ENCODE results near the gene CYP4X1.
"Not testable (repeated sequence)": the region's sequence is repeated elsewhere in the genome, so short reads cannot be mapped to it uniquely, and the experiment has no call there.

The CYP4X1 gene

DNA sequence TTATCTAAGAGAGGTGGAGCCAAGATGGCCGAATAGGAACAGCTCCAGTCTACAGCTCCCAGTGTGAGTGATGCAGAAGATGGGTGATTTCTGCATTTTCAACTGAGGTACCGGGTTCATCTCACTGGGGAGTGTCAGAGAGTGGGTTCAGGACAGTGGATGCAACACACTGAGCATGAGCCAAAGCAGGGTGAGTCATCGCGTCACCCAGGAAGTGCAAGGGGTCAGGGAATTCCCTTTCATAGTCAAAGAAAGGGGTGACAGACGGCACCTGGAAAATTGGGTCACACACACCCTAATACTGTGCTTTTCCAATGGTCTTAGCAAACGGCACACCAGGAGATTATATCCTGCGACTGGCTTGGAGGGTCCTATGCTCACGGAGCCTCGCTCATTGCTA is 17.0 kb upstream of the CYP4X1 start:
- not testable (repeated sequence) for H3K4me3 ChIP-seq (ENCODE audit: low read length in 2 of 2); H3K4me1 ChIP-seq (ENCODE audit: control insufficient read depth in 2 of 2, insufficient read depth in 2 of 2, low read length in 2 of 2); H3K27ac ChIP-seq (ENCODE audit: low read depth in 2 of 2, low read length in 2 of 2); H3K9me3 ChIP-seq (ENCODE audit: control insufficient read depth in 2 of 2, low read length in 2 of 2); H3K36me3 ChIP-seq (ENCODE audit: control insufficient read depth in 2 of 2, insufficient read depth in 2 of 2, low read length in 2 of 2); H3K27me3 ChIP-seq (ENCODE audit: control insufficient read depth in 2 of 2, insufficient read depth in 2 of 2, low read length in 2 of 2); H3K9ac ChIP-seq (ENCODE audit: low read depth in 1 of 2, low read length in 2 of 2)

- Histone ChIP-seq H3K27ac (ENCODE audit: low read depth in 2 of 2, low read length in 2 of 2) (no peak overlapping the region), H3K9me3 (ENCODE audit: control insufficient read depth in 2 of 2, low read length in 2 of 2) (no peaks in the 10 kb centered on the region), H3K36me3 (ENCODE audit: control insufficient read depth in 2 of 2, insufficient read depth in 2 of 2, low read length in 2 of 2) (no peaks in the 10 kb centered on the region), H3K4me3 (ENCODE audit: low read length in 2 of 2) (no peak overlapping the region), H3K4me1 (ENCODE audit: control insufficient read depth in 2 of 2, insufficient read depth in 2 of 2, low read length in 2 of 2) (no peaks in the 10 kb centered on the region), H3K27me3 (ENCODE audit: control insufficient read depth in 2 of 2, insufficient read depth in 2 of 2, low read length in 2 of 2) (no peaks in the 10 kb centered on the region), H3K9ac (ENCODE audit: low read depth in 1 of 2, low read length in 2 of 2) (no peak overlapping the region)
Measured at GRCh38 chr1:47013293-47013692, 10.2 kb upstream of the CYP4X1 start.

DNA sequence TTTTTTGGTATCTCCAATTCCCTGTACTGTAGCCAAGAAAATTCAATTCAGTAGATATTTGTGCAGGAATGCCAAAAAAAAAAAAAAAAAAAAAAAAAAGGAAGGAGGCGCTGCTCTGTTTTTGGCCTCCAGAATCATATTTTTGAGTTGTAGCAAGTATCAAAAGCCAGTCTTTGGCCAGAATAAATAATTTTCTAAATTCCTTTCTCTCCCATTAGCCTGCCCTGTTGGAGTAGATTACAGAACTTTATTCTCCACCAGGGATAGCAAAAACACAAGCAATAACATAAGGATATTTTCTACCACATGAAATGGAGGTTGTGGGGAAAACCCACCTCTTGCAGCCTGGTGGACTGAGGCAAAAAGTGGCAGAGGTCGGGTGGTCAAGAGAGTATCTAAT is 2.4 kb upstream of the CYP4X1 start:
- Histone ChIP-seq H3K27ac (ENCODE audit: low read depth in 2 of 2, low read length in 2 of 2) (no peak overlapping the region), H3K27me3 (ENCODE audit: control insufficient read depth in 2 of 2, insufficient read depth in 2 of 2, low read length in 2 of 2) (no peaks in the 10 kb centered on the region), H3K9me3 (ENCODE audit: control insufficient read depth in 2 of 2, low read length in 2 of 2) (no peaks in the 10 kb centered on the region), H3K36me3 (ENCODE audit: control insufficient read depth in 2 of 2, insufficient read depth in 2 of 2, low read length in 2 of 2) (no peaks in the 10 kb centered on the region), H3K9ac (ENCODE audit: low read depth in 1 of 2, low read length in 2 of 2) (no peak overlapping the region), H3K4me1 (ENCODE audit: control insufficient read depth in 2 of 2, insufficient read depth in 2 of 2, low read length in 2 of 2) (peaks cover 0 to 3% of the 10 kb centered on the region in 2 donors), H3K4me3 (ENCODE audit: low read length in 2 of 2) (no peak overlapping the region)

DNA sequence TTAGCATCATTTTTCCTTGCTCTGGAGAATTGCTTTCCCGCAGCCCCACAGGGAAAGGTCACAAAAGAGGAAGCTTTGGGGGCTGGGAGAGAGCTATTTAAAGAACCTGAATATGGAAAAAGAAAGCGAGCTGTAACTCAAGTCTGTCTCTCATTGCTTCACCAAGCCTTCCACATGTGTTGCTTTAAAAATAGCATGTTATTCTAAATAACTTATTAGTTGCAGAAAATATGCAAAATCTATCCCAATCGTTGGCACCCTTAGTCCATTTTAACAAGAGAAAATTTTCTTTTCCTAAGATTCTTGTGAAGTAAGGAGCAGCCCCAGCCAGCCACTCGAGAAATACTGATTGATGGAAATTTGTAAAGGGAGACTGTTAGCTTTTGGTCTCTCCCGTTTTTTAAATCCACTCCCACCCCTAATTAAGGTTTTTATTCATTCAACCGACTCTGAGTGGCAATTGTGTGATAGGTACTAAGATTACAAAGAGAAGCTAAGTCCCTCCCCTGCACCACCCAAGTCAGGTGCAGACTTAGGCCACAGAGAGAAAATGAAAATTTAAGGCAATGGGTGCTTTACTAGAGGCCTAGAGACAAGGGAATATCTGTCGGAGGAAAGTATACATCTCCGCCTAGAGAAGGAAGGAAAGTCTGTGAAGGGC is 802 bp downstream of the CYP4X1 start:
- peak overlapping the region in 1 of 2 donors; percentile 35 for H3K4me3 ChIP-seq (ENCODE audit: low read length in 2 of 2)

DNA sequence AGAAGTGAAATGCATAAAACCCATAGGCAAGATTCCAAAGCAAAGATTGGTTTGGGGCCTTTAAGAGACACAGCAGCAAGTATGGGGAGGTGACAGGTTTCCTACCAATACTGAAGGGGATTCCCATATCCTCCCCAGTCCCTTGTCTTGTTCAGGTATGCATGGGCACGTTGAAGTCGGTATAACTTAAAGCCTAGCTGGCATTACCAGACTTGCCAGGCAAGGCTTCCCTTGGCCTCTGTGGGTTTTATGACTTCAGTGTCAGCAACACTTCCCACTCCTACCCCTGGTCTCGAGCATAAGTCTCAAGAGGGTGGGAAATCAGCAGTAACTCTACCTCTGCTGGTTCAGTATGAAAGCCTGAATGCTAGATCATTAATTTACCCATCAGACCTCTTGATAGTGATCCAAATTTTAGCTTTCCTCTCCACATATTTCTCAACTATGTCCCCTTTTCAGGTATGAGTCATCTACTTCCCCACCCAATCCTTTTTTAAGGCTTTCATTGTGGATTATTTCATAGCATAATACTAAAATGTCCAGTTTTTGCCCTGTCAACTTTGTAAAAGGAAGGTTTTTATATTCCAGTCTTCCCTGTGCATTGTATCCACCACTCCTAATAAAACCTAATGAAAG is 6.8 kb downstream of the CYP4X1 start:
- Histone ChIP-seq H3K4me3 (ENCODE audit: low read length in 2 of 2) (no peak overlapping the region), H3K36me3 (ENCODE audit: control insufficient read depth in 2 of 2, insufficient read depth in 2 of 2, low read length in 2 of 2) (no peaks in the 10 kb centered on the region), H3K27me3 (ENCODE audit: control insufficient read depth in 2 of 2, insufficient read depth in 2 of 2, low read length in 2 of 2) (no peaks in the 10 kb centered on the region), H3K9me3 (ENCODE audit: control insufficient read depth in 2 of 2, low read length in 2 of 2) (no peaks in the 10 kb centered on the region), H3K27ac (ENCODE audit: low read depth in 2 of 2, low read length in 2 of 2) (no peak overlapping the region), H3K9ac (ENCODE audit: low read depth in 1 of 2, low read length in 2 of 2) (no peak overlapping the region), H3K4me1 (ENCODE audit: control insufficient read depth in 2 of 2, insufficient read depth in 2 of 2, low read length in 2 of 2) (peaks cover 6% of the 10 kb centered on the region in 2 donors)

More for the DNA sequence above, 802 bp downstream of the CYP4X1 start:
- H3K4me1 ChIP-seq (ENCODE audit: control insufficient read depth in 2 of 2, insufficient read depth in 2 of 2, low read length in 2 of 2): peaks cover 0 to 3% of the 10 kb centered on the region in 2 donors
- no peaks in the 10 kb centered on the region for H3K36me3 ChIP-seq (ENCODE audit: control insufficient read depth in 2 of 2, insufficient read depth in 2 of 2, low read length in 2 of 2)
- no peaks in the 10 kb centered on the region for H3K9me3 ChIP-seq (ENCODE audit: control insufficient read depth in 2 of 2, low read length in 2 of 2)
- no peaks in the 10 kb centered on the region for H3K27me3 ChIP-seq (ENCODE audit: control insufficient read depth in 2 of 2, insufficient read depth in 2 of 2, low read length in 2 of 2)
- H3K9ac ChIP-seq (ENCODE audit: low read depth in 1 of 2, low read length in 2 of 2): no peak overlapping the region
- no peak overlapping the region for H3K27ac ChIP-seq (ENCODE audit: low read depth in 2 of 2, low read length in 2 of 2)

DNA sequence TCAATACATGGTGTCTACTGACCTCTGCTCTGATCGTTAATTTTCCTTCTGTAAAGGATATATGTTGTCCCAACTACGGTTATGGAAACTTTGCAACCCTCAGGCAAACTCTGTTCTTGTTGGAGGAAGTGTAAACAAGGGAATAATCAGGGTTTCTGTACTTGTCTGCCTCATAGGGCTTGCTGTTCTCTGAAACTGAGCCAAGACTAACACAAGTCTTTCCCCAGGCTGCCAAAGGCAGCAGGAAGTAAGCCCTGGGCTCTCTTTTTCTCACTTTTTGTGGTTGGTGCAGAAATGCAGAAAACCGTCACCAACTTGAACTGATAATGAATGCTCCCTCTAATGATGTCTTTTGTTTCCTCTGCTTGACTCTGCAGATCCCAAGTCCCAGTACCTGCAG is 7.6 kb downstream of the CYP4X1 start:
- no peak overlapping the region for H3K9ac ChIP-seq (ENCODE audit: low read depth in 1 of 2, low read length in 2 of 2)
- H3K9me3 ChIP-seq (ENCODE audit: control insufficient read depth in 2 of 2, low read length in 2 of 2): no peaks in the 10 kb centered on the region
- no peaks in the 10 kb centered on the region for H3K36me3 ChIP-seq (ENCODE audit: control insufficient read depth in 2 of 2, insufficient read depth in 2 of 2, low read length in 2 of 2)
- no peak overlapping the region for H3K27ac ChIP-seq (ENCODE audit: low read depth in 2 of 2, low read length in 2 of 2)
- no peak overlapping the region for H3K4me3 ChIP-seq (ENCODE audit: low read length in 2 of 2)
- no peaks in the 10 kb centered on the region for H3K27me3 ChIP-seq (ENCODE audit: control insufficient read depth in 2 of 2, insufficient read depth in 2 of 2, low read length in 2 of 2)
- H3K4me1 ChIP-seq (ENCODE audit: control insufficient read depth in 2 of 2, insufficient read depth in 2 of 2, low read length in 2 of 2): peaks cover 6% of the 10 kb centered on the region in 2 donors

DNA sequence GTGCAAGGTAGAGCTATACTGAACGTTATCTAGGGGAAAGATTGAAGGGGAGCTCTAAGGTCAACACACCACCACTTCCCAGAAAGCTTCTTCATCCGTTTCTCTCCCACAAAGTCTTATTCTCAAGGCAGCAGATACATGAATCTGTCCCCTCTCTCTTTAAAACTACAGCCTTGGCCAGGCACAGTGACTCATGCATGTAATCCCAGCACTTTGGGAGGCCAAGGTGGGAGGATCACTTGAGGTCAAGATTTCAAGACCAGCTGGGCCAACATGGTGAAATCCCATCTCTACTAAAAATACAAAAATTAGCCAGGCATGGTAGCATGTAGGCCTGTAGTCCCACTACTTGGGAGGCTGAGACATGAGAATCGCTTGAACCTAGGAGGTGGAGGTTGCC is 8.1 kb downstream of the CYP4X1 start:
- Histone ChIP-seq H3K4me1 (ENCODE audit: control insufficient read depth in 2 of 2, insufficient read depth in 2 of 2, low read length in 2 of 2) (peaks cover 6% of the 10 kb centered on the region in 2 donors), H3K4me3 (ENCODE audit: low read length in 2 of 2) (no peak overlapping the region), H3K9ac (ENCODE audit: low read depth in 1 of 2, low read length in 2 of 2) (no peak overlapping the region), H3K27me3 (ENCODE audit: control insufficient read depth in 2 of 2, insufficient read depth in 2 of 2, low read length in 2 of 2) (no peaks in the 10 kb centered on the region), H3K27ac (ENCODE audit: low read depth in 2 of 2, low read length in 2 of 2) (no peak overlapping the region), H3K9me3 (ENCODE audit: control insufficient read depth in 2 of 2, low read length in 2 of 2) (no peaks in the 10 kb centered on the region), H3K36me3 (ENCODE audit: control insufficient read depth in 2 of 2, insufficient read depth in 2 of 2, low read length in 2 of 2) (no peaks in the 10 kb centered on the region)

DNA sequence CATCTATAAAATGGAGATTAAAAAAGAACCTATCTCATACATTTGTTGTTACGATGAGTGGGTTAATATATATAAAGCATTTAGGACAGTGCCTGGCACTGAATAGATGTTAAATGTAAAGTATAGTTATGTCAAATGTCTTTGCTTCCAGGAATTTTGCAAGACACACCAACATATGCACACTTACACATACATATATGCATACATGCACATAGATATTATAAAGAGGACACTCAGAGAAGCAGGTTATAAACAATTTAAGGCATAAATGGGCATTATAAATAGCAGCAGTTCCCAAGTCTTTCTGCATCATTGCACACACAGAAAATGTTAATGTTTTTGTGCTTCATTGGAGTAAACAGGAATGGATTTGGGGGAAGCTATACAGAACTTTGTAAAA is 13.3 kb downstream of the CYP4X1 start:
- H3K27me3 ChIP-seq (ENCODE audit: control insufficient read depth in 2 of 2, insufficient read depth in 2 of 2, low read length in 2 of 2): no peaks in the 10 kb centered on the region
- no peak overlapping the region for H3K9ac ChIP-seq (ENCODE audit: low read depth in 1 of 2, low read length in 2 of 2)
- H3K36me3 ChIP-seq (ENCODE audit: control insufficient read depth in 2 of 2, insufficient read depth in 2 of 2, low read length in 2 of 2): no peaks in the 10 kb centered on the region
- H3K4me1 ChIP-seq (ENCODE audit: control insufficient read depth in 2 of 2, insufficient read depth in 2 of 2, low read length in 2 of 2): peaks cover 0 to under 1% of the 10 kb centered on the region in 2 donors
- H3K9me3 ChIP-seq (ENCODE audit: control insufficient read depth in 2 of 2, low read length in 2 of 2): no peaks in the 10 kb centered on the region
- no peak overlapping the region for H3K27ac ChIP-seq (ENCODE audit: low read depth in 2 of 2, low read length in 2 of 2)
- no peak overlapping the region for H3K4me3 ChIP-seq (ENCODE audit: low read length in 2 of 2)

DNA sequence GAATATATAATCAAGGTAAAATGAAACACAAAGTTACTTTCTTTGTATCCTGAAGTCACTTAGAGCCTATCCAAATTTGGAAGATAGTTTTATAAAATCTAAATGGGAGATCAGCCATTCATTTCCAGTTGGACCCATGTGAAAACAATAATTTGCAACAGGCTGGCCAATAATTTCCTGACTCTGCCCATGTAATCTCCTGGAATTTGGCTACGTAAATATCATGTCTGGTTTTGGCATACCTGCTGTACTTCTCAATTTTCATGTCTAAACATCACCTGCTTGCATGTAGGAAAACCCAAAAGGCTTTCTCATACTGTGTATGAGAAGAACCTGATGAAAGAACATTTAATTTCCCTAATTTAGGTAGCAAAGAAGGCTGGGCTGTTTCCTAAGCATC is 35.9 kb downstream of the CYP4X1 start:
- H3K36me3 ChIP-seq (ENCODE audit: control insufficient read depth in 2 of 2, insufficient read depth in 2 of 2, low read length in 2 of 2): no peaks in the 10 kb centered on the region
- H3K9me3 ChIP-seq (ENCODE audit: control insufficient read depth in 2 of 2, low read length in 2 of 2): no peaks in the 10 kb centered on the region
- H3K9ac ChIP-seq (ENCODE audit: low read depth in 1 of 2, low read length in 2 of 2): no peak overlapping the region
- H3K27ac ChIP-seq (ENCODE audit: low read depth in 2 of 2, low read length in 2 of 2): no peak overlapping the region
- no peaks in the 10 kb centered on the region for H3K4me1 ChIP-seq (ENCODE audit: control insufficient read depth in 2 of 2, insufficient read depth in 2 of 2, low read length in 2 of 2)
- no peaks in the 10 kb centered on the region for H3K27me3 ChIP-seq (ENCODE audit: control insufficient read depth in 2 of 2, insufficient read depth in 2 of 2, low read length in 2 of 2)
- H3K4me3 ChIP-seq (ENCODE audit: low read length in 2 of 2): no peak overlapping the region

DNA sequence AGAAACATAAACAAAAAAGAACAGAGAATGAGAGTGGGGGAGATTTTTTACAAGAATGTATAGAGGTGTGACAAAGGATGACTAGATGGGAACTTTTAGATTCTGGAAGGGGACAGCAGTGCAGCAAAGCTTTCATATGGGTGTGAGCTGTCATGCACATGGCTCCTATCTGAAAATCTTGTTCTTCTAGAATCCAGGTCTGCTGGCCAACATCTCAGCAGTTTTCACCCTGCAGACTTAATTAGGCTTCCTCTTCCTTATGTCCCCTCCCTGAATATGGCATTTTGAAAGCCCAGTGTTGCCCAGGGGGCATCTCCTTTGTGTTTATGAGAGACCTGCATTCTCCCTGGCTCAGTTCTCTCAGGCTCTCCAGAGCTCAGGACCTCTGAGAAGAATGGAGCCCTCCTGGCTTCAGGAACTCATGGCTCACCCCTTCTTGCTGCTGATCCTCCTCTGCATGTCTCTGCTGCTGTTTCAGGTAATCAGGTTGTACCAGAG is 43.7 kb downstream of the CYP4X1 start, which contains the start of gene CYP4Z1:
TSS of gene CYP4Z1 (plus strand) at position 135 of the 498 bp plus-strand sequence. CDS start at position 395, 260 bp downstream.
- H3K27me3 ChIP-seq (ENCODE audit: control insufficient read depth in 2 of 2, insufficient read depth in 2 of 2, low read length in 2 of 2): no peaks in the 10 kb centered on the region
- H3K9me3 ChIP-seq (ENCODE audit: control insufficient read depth in 2 of 2, low read length in 2 of 2): no peaks in the 10 kb centered on the region
- H3K36me3 ChIP-seq (ENCODE audit: control insufficient read depth in 2 of 2, insufficient read depth in 2 of 2, low read length in 2 of 2): no peaks in the 10 kb centered on the region
- no peaks in the 10 kb centered on the region for H3K4me1 ChIP-seq (ENCODE audit: control insufficient read depth in 2 of 2, insufficient read depth in 2 of 2, low read length in 2 of 2)
- H3K27ac ChIP-seq (ENCODE audit: low read depth in 2 of 2, low read length in 2 of 2): no peak within 1 kb of the TSS
- no peak within 1 kb of the TSS for H3K4me3 ChIP-seq (ENCODE audit: low read length in 2 of 2)
- H3K9ac ChIP-seq (ENCODE audit: low read depth in 1 of 2, low read length in 2 of 2): no peak within 1 kb of the TSS
